ENCODE data around the gene TAF11L4. TPM values are rescaled to one million over a fixed set of nuclear protein-coding genes. Genes with fewer than 3 reads are reported as not detected.
"Not testable (repeated sequence)": the region's sequence is repeated elsewhere in the genome, so short reads cannot be mapped to it uniquely, and the experiment has no call there.

TAF11L4 gene
- total RNA-seq (2014; rRNA removed; shearing (Covaris generic)) = not detected in 2 replicates
- polyA plus RNA-seq (2016; fragmentation: Nextera tagmentation; extraction: Ambion mirVana) = not detected in 2 replicates
- long read RNA-seq = 0 reads

GRCh38 chr5:17521501-17521900 lies at the start of gene TAF11L4:
Gene TAF11L4 (plus strand): TSS chr5:17521801.
- not testable (repeated sequence) for H3K27me3 ChIP-seq (ENCODE audit: insufficient read depth); H3K4me3 ChIP-seq; H3K36me3 Mint-ChIP-seq (ENCODE audit: low read depth); H3K9me2 ChIP-seq (ENCODE audit: insufficient read depth); H3K27me3 Mint-ChIP-seq (ENCODE audit: insufficient read depth, low read depth, poor library complexity); H3K36me3 ChIP-seq (ENCODE audit: insufficient read depth); H3K27ac Mint-ChIP-seq; H3K4me1 ChIP-seq (ENCODE audit: insufficient read depth); H3K4me2 ChIP-seq; ATAC-seq; H3K27ac ChIP-seq (ENCODE audit: low read depth); H3K9me3 Mint-ChIP-seq; H2AFZ ChIP-seq; H3F3A ChIP-seq (replicated peaks; ENCODE audit: low read depth); DNase-seq (ENCODE audit: low spot score); H4K20me1 ChIP-seq (replicated peaks; ENCODE audit: insufficient read depth); H3K79me2 ChIP-seq (replicated peaks; ENCODE audit: insufficient read depth); H3K4me3 Mint-ChIP-seq; H3K4me1 Mint-ChIP-seq

GRCh38 chr5:17475064-17475463 lies 46.5 kb upstream of the TAF11L4 start:
- H4K20me1 ChIP-seq (replicated peaks; ENCODE audit: insufficient read depth); H3K4me3 ChIP-seq; H3K36me3 Mint-ChIP-seq (ENCODE audit: low read depth); ATAC-seq; H3K9me2 ChIP-seq (ENCODE audit: insufficient read depth); H3K79me2 ChIP-seq (replicated peaks; ENCODE audit: insufficient read depth); H3F3A ChIP-seq (replicated peaks; ENCODE audit: low read depth); H3K4me1 Mint-ChIP-seq; H3K27me3 ChIP-seq (ENCODE audit: insufficient read depth); H3K4me1 ChIP-seq (ENCODE audit: insufficient read depth); H3K9me3 Mint-ChIP-seq; H3K27me3 Mint-ChIP-seq (ENCODE audit: insufficient read depth, low read depth, poor library complexity); H3K36me3 ChIP-seq (ENCODE audit: insufficient read depth); H3K4me3 Mint-ChIP-seq; H3K27ac Mint-ChIP-seq; H3K27ac ChIP-seq (ENCODE audit: low read depth); DNase-seq (ENCODE audit: low spot score); H3K4me2 ChIP-seq; H2AFZ ChIP-seq: not testable (repeated sequence)

GRCh38 chr5:17477043-17477442 lies 44.6 kb upstream of the TAF11L4 start:
- TF ChIP-seq ETS1 (IDR thresholded peaks at IDR 0.05) = no peak
- H3K4me1 ChIP-seq (ENCODE audit: insufficient read depth) = no peaks in the 10 kb centered on the region; the same call in 1 of the 2 replicates
- H3K36me3 ChIP-seq (ENCODE audit: insufficient read depth) = no peaks in the 10 kb centered on the region
- peaks cover 6% of the 10 kb centered on the region; the same call in 2 of the 3 replicates for H3K4me1 Mint-ChIP-seq
- H3K27me3 Mint-ChIP-seq (ENCODE audit: insufficient read depth, low read depth, poor library complexity) = no peaks in the 10 kb centered on the region
- H3K36me3 Mint-ChIP-seq (ENCODE audit: low read depth) = no peaks in the 10 kb centered on the region
- H3F3A ChIP-seq (replicated peaks; ENCODE audit: low read depth) = no peaks in the 10 kb centered on the region
- H3K4me2 ChIP-seq = no peak overlapping the region
- no peaks in the 10 kb centered on the region for H3K9me3 Mint-ChIP-seq
- no peaks in the 10 kb centered on the region for H3K9me2 ChIP-seq (ENCODE audit: insufficient read depth)
- no peak overlapping the region for H3K27ac ChIP-seq (ENCODE audit: low read depth)
- H3K4me3 ChIP-seq = no peak overlapping the region
- H3K4me3 Mint-ChIP-seq = no peak overlapping the region
- ATAC-seq (no peak), DNase-seq (ENCODE audit: low spot score) (no peak)
- no peak overlapping the region for H3K27ac Mint-ChIP-seq
- H2AFZ ChIP-seq = no peak overlapping the region
- no peaks in the 10 kb centered on the region for H3K79me2 ChIP-seq (replicated peaks; ENCODE audit: insufficient read depth)
- H4K20me1 ChIP-seq (replicated peaks; ENCODE audit: insufficient read depth) = no peaks in the 10 kb centered on the region
- H3K27me3 ChIP-seq (ENCODE audit: insufficient read depth) = no peaks in the 10 kb centered on the region

- ATAC-seq (no peak), DNase-seq (ENCODE audit: low spot score) (no peak)
- Histone ChIP-seq H4K20me1 (replicated peaks; ENCODE audit: insufficient read depth) (no peaks in the 10 kb centered on the region), H3K4me3 (no peak overlapping the region), H3K27me3 (ENCODE audit: insufficient read depth) (no peaks in the 10 kb centered on the region), H3F3A (replicated peaks; ENCODE audit: low read depth) (no peaks in the 10 kb centered on the region), H2AFZ (peak overlapping the region; percentile 52; the same call in 1 of the 2 replicates), H3K36me3 (ENCODE audit: insufficient read depth) (no peaks in the 10 kb centered on the region), H3K27ac (ENCODE audit: low read depth) (no peak overlapping the region), H3K79me2 (replicated peaks; ENCODE audit: insufficient read depth) (no peaks in the 10 kb centered on the region), H3K4me2 (no peak overlapping the region), H3K4me1 (ENCODE audit: insufficient read depth) (no peaks in the 10 kb centered on the region; the same call in 1 of the 2 replicates), H3K9me2 (ENCODE audit: insufficient read depth) (no peaks in the 10 kb centered on the region)
- Mint-ChIP-seq H3K9me3 (no peaks in the 10 kb centered on the region), H3K4me1 (peaks cover 6% of the 10 kb centered on the region; the same call in 2 of the 3 replicates), H3K27me3 (ENCODE audit: insufficient read depth, low read depth, poor library complexity) (no peaks in the 10 kb centered on the region), H3K36me3 (ENCODE audit: low read depth) (no peaks in the 10 kb centered on the region), H3K27ac (no peak overlapping the region), H3K4me3 (no peak overlapping the region)
- TF ChIP-seq JUNB (IDR thresholded peaks at IDR 0.05; ENCODE audit: unreplicated experiment) (no peak), ZNF462 (CRISPR knock-in tag; IDR thresholded peaks at IDR 0.05) (no peak)
Observed at GRCh38 chr5:17477573-17478265, 43.9 kb upstream of the TAF11L4 start.
